Measurements from ENCODE around the gene ZBTB20. TPM values are rescaled to one million over a fixed set of nuclear protein-coding genes. Genes with fewer than 3 reads are reported as not detected.

ZBTB20 gene
- total and polyA plus RNA-seq, 4 donors = 0.74 to 77.1 (median 27.9) TPM

DNA sequence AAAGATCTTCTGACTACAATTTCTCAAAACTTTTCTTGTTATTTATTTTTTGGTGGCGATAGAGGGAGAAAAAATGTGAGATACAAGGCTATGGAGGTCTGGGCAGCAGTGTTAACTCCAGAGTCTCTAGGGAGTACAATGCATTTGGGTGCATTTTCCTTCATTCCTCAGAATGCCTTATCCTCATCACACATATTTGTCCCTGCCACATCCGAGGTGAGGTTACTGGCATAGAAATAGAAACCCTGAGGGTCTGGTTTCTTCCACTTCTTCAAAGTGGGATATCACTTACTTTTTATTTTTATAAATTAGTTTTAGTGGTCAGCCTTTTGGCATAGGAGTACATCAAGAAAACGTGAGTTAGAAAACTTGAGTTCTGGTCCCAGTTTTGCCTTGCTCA lies 702.9 kb downstream of the ZBTB20 start:
- DNase-seq = no peak
- peaks cover 0 to 22% (median 0%) of the 10 kb centered on the region in 5 donors for H3K4me1 ChIP-seq (ENCODE audit: control insufficient read depth in 5 of 5, insufficient read depth in 5 of 5, low read length in 5 of 5)
- H3K27me3 ChIP-seq (ENCODE audit: control insufficient read depth in 3 of 3, insufficient read depth in 3 of 3, low read length in 2 of 3) = no peaks in the 10 kb centered on the region
- ATAC-seq (ENCODE audit: insufficient read depth, low FRiP score) = no peak
- no peak overlapping the region for H3K4me3 ChIP-seq
- WGBS, 2 donors = 82 to 93% methylated on average over 3 of the region's 3 CpGs
- TF ChIP-seq, protein P1, sequence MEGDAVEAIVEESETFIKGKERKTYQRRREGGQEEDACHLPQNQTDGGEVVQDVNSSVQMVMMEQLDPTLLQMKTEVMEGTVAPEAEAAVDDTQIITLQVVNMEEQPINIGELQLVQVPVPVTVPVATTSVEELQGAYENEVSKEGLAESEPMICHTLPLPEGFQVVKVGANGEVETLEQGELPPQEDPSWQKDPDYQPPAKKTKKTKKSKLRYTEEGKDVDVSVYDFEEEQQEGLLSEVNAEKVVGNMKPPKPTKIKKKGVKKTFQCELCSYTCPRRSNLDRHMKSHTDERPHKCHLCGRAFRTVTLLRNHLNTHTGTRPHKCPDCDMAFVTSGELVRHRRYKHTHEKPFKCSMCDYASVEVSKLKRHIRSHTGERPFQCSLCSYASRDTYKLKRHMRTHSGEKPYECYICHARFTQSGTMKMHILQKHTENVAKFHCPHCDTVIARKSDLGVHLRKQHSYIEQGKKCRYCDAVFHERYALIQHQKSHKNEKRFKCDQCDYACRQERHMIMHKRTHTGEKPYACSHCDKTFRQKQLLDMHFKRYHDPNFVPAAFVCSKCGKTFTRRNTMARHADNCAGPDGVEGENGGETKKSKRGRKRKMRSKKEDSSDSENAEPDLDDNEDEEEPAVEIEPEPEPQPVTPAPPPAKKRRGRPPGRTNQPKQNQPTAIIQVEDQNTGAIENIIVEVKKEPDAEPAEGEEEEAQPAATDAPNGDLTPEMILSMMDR (IDR thresholded peaks at IDR 0.05; ENCODE audit: control extremely low read depth, extremely low read depth) = no peak
- no peaks in the 10 kb centered on the region for H3K36me3 ChIP-seq (ENCODE audit: control insufficient read depth in 4 of 4, insufficient read depth in 4 of 4, low read length in 4 of 4)
- H3K9me3 ChIP-seq (ENCODE audit: control insufficient read depth in 4 of 4, insufficient read depth in 3 of 4, low read length in 3 of 4) = no peaks in the 10 kb centered on the region
- H3K27ac ChIP-seq (ENCODE audit: low read depth in 1 of 2, low read length in 1 of 2) = no peak overlapping the region
- H3K9ac ChIP-seq (ENCODE audit: insufficient read depth in 1 of 2, low read length in 2 of 2) = no peak overlapping the region

DNA sequence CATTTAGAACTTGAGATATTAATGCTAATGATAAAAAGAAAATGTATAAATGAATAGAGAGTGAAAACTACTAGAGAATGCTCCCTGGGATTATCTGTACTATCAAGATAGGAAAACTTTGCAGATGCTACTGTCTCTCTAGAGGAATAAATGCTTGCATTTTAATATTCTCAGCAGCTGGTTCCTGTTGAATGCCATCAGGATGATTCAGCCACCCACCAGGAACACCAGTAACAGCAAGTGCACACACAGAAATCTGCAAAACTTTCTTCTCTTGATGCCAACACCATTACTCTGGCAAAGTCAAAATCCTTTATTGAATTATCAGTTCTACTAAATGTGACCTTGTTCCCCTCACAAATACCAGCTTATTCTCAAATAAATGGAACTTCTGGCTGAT lies 704.8 kb downstream of the ZBTB20 start:
- H3K9me3 ChIP-seq (ENCODE audit: control insufficient read depth in 4 of 4, insufficient read depth in 3 of 4, low read length in 3 of 4) = no peaks in the 10 kb centered on the region
- H3K4me1 ChIP-seq (ENCODE audit: control insufficient read depth in 5 of 5, insufficient read depth in 5 of 5, low read length in 5 of 5) = peaks cover 0 to 25% (median 0%) of the 10 kb centered on the region in 5 donors
- no peak overlapping the region for H3K4me3 ChIP-seq
- DNase-seq (no peak), ATAC-seq (ENCODE audit: insufficient read depth, low FRiP score) (no peak)
- no peak overlapping the region for H3K9ac ChIP-seq (ENCODE audit: insufficient read depth in 1 of 2, low read length in 2 of 2)
- peak overlapping the region in 1 of 2 donors; percentile 60 for H3K27ac ChIP-seq (ENCODE audit: low read depth in 1 of 2, low read length in 1 of 2)
- H3K27me3 ChIP-seq (ENCODE audit: control insufficient read depth in 3 of 3, insufficient read depth in 3 of 3, low read length in 2 of 3) = no peaks in the 10 kb centered on the region
- no peaks in the 10 kb centered on the region for H3K36me3 ChIP-seq (ENCODE audit: control insufficient read depth in 4 of 4, insufficient read depth in 4 of 4, low read length in 4 of 4)
- TF ChIP-seq, protein P1 (IDR thresholded peaks at IDR 0.05; ENCODE audit: control extremely low read depth, extremely low read depth) = no peak

DNA sequence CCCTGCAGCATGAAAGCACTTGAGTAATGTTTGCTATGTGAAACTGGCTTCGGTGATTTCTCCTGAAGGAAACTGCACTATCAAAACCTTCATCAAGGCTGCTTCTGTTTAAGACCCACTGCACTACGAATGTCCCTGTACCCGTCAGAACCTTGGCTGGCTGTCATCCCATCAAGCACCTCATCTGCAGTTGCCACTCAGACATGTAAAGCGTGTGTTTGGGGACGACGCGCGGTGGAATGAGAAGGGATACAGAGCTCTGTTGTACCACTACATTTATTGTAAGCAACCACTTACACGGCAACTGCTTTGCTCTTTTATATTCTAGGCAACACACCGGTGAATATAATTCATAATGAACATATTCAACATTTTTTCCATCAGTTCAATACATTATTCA lies 705.7 kb downstream of the ZBTB20 start:
- no peaks in the 10 kb centered on the region for H3K27me3 ChIP-seq (ENCODE audit: control insufficient read depth in 3 of 3, insufficient read depth in 3 of 3, low read length in 2 of 3)
- H3K27ac ChIP-seq (ENCODE audit: low read depth in 1 of 2, low read length in 1 of 2) = no peak overlapping the region
- H3K4me3 ChIP-seq = no peak overlapping the region
- ATAC-seq (ENCODE audit: insufficient read depth, low FRiP score) (no peak), DNase-seq (peak in 1 of 3 donors; percentile 21)
- 78 to 88% methylated on average over 10 of the region's 10 CpGs for WGBS, 2 donors
- peaks cover 0 to 31% (median 0%) of the 10 kb centered on the region in 5 donors for H3K4me1 ChIP-seq (ENCODE audit: control insufficient read depth in 5 of 5, insufficient read depth in 5 of 5, low read length in 5 of 5)
- H3K9ac ChIP-seq (ENCODE audit: insufficient read depth in 1 of 2, low read length in 2 of 2) = no peak overlapping the region
- no peaks in the 10 kb centered on the region for H3K9me3 ChIP-seq (ENCODE audit: control insufficient read depth in 4 of 4, insufficient read depth in 3 of 4, low read length in 3 of 4)
- TF ChIP-seq, protein P1 (IDR thresholded peaks at IDR 0.05; ENCODE audit: control extremely low read depth, extremely low read depth) = no peak
- no peaks in the 10 kb centered on the region for H3K36me3 ChIP-seq (ENCODE audit: control insufficient read depth in 4 of 4, insufficient read depth in 4 of 4, low read length in 4 of 4)

DNA sequence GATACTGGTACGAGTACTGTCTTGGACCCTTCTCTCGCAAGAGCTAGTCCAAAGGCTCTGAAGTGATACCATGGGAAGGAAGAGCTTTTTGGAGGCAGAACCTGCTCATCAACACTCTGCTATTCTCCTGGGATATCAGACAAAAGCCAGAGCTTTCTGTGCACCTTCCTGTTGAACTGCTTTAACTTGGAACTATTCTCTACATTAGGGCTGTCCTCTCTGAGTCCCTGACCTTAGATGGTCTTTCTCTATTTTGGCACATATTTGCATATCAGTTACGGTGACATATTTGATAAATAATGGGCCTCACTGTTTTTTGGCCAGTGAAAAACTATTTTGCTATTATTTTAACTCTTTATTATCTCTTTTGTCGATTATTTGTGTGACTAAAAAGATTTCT lies 706.4 kb downstream of the ZBTB20 start:
- Histone ChIP-seq H3K4me1 (ENCODE audit: control insufficient read depth in 5 of 5, insufficient read depth in 5 of 5, low read length in 5 of 5) (peaks cover 0 to 31% (median 0%) of the 10 kb centered on the region in 5 donors), H3K4me3 (no peak overlapping the region), H3K27ac (ENCODE audit: low read depth in 1 of 2, low read length in 1 of 2) (no peak overlapping the region), H3K27me3 (ENCODE audit: control insufficient read depth in 3 of 3, insufficient read depth in 3 of 3, low read length in 2 of 3) (no peaks in the 10 kb centered on the region), H3K9me3 (ENCODE audit: control insufficient read depth in 4 of 4, insufficient read depth in 3 of 4, low read length in 3 of 4) (no peaks in the 10 kb centered on the region), H3K9ac (ENCODE audit: insufficient read depth in 1 of 2, low read length in 2 of 2) (no peak overlapping the region), H3K36me3 (ENCODE audit: control insufficient read depth in 4 of 4, insufficient read depth in 4 of 4, low read length in 4 of 4) (no peaks in the 10 kb centered on the region)
- TF ChIP-seq, protein P1 (IDR thresholded peaks at IDR 0.05; ENCODE audit: control extremely low read depth, extremely low read depth) = no peak
- ATAC-seq (ENCODE audit: insufficient read depth, low FRiP score) = no peak
- no peak for DNase-seq
- 78 to 91% methylated on average over 4 of the region's 4 CpGs for WGBS, 2 donors
